Astrocyte (in vitro differentiated cells and primary cell): Measurements from ENCODE around the gene SPATA20.

Experiments
- CTCF ChIP-seq: IDR thresholded peaks from 2 replicates; pipeline ENCODE4 v1.5.1; 2011; ENCODE audit warnings: low read depth, mild to moderate bottlenecking, inconsistent platforms, low read length, moderate library complexity; ENCODE audit not compliant: insufficient read depth
- EZH2 ChIP-seq: IDR thresholded peaks from 2 replicates; pipeline ENCODE4 v1.6.1; 2012; ENCODE audit warnings: mild to moderate bottlenecking, low read length, inconsistent platforms; ENCODE audit not compliant: insufficient read depth

GRCh38 chr17:50508573-50509460, 38.2 kb upstream of the SPATA20 start:
- TF ChIP-seq EZH2 = no peak
- TF ChIP-seq CTCF = no peak
